Omental fat pad (tissue), 4 donors: ENCODE results near the gene DNAJC1. TPM values are rescaled to one million over a fixed set of nuclear protein-coding genes. Genes with fewer than 3 reads are reported as not detected.

Experiments
- ATAC-seq: fragments of 150-250 bp; one replicate; pipeline ENCODE4 v1.9.1; 2016; ENCODE audit warnings: mild to moderate bottlenecking, moderate library complexity; ENCODE audit not compliant: low FRiP score
- DNase-seq: peaks from one replicate; pipeline ENCODE4 v3.0.0-alpha.2; 2019; ENCODE audit warnings: low spot score
- total RNA-seq, 4 donors: library from RNA; depleted of rRNA; stranded (reverse); fragments of >200 nt; gene quantifications; one replicate each; pipeline ENCODE4 v1.1.0, GENCODE V29; 2016
- TF ChIP-seq, protein P1 (sequence below), 3 donors: fragments of 450-650 bp; IDR thresholded peaks; one replicate each; pipeline ENCODE4 v1.5.1; 2016 to 2017; ENCODE audit warnings: antibody characterized with exemption in 3 of 3, mild to moderate bottlenecking in 3 of 3, moderate library complexity in 2 of 3

The DNAJC1 gene
- total RNA-seq, 4 donors from 2014 or later = 69.5 to 119 (median 89.8) TPM

- no peak for DNase-seq
- no peak for ATAC-seq
- TF ChIP-seq, protein P1, sequence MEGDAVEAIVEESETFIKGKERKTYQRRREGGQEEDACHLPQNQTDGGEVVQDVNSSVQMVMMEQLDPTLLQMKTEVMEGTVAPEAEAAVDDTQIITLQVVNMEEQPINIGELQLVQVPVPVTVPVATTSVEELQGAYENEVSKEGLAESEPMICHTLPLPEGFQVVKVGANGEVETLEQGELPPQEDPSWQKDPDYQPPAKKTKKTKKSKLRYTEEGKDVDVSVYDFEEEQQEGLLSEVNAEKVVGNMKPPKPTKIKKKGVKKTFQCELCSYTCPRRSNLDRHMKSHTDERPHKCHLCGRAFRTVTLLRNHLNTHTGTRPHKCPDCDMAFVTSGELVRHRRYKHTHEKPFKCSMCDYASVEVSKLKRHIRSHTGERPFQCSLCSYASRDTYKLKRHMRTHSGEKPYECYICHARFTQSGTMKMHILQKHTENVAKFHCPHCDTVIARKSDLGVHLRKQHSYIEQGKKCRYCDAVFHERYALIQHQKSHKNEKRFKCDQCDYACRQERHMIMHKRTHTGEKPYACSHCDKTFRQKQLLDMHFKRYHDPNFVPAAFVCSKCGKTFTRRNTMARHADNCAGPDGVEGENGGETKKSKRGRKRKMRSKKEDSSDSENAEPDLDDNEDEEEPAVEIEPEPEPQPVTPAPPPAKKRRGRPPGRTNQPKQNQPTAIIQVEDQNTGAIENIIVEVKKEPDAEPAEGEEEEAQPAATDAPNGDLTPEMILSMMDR (IDR thresholded peaks at IDR 0.05) = no peak
Measured at GRCh38 chr10:21801609-21802008, 201.9 kb downstream of the DNAJC1 start.

DNA sequence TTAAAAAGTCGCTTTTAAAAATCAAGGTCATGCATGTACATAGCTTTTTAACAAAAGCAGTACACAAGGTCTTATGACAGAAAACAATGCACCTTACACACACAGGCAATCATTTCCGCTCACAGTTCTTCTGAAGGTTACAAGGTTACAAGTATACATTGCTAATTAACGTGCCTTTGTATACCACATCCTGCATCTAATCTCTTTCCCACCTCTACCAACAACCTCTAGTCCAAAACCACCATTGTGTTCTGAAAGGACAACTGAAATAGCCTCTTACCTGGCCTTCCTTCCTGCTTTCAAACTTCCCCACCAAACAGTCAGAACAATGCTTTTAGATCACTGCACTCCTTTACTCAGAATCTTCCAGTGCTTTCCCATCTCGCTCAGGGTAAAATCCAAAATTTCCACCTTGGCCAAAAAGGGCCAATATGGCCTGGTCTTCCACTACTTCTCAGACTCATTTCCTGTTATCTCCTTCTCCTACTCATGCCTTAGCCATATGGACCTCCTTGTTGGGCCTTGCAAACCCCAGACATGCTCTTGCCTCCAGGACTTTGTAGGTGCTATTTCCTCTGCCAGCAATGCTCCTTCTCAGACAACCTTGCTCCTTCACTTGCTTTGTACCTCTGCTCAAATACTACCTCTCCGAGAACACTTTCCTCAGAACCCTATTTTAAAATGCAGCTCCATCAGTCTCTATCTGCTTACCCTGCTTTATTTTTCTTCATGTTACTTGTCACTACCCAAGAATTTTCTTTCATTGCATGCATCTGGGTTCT, 205.4 kb downstream of the DNAJC1 start:
- no peak for DNase-seq
- TF ChIP-seq, protein P1 (IDR thresholded peaks at IDR 0.05) = no peak
- ATAC-seq = no peak

GRCh38 chr10:21797533-21797932, 206.0 kb downstream of the DNAJC1 start:
- TF ChIP-seq, protein P1 (IDR thresholded peaks at IDR 0.05) = no peak
- no peak for DNase-seq
- no peak for ATAC-seq

GRCh38 chr10:21791276-21791675, 212.3 kb downstream of the DNAJC1 start:
- TF ChIP-seq, protein P1 (IDR thresholded peaks at IDR 0.05) = no peak
- ATAC-seq = no peak
- DNase-seq = no peak

DNA sequence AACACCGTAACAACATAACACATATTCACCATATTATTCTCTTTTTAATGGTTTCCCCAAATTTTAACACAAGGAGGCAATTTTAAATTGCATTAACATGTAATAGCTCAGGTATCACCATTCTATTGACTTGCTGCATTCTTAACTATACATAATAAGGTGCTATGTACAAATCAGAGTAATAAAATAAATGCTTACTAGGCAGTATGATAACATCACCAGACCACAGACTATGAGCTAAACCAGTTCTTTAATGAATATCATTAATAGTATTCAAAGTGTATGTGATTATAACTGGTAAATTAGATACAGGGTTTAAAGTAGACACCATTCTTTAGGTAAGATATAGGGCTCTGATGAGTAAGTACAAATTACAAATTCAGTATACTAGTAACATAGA, 226.6 kb downstream of the DNAJC1 start:
- TF ChIP-seq, protein P1 (IDR thresholded peaks at IDR 0.05) = no peak

GRCh38 chr10:21771219-21771618, 232.3 kb downstream of the DNAJC1 start:
- TF ChIP-seq, protein P1 (IDR thresholded peaks at IDR 0.05) = no peak
- ATAC-seq (no peak), DNase-seq (no peak)

More for the DNA sequence above, 226.6 kb downstream of the DNAJC1 start:
- ATAC-seq (no peak), DNase-seq (no peak)

- DNase-seq = no peak
- no peak for ATAC-seq
- TF ChIP-seq, protein P1 (IDR thresholded peaks at IDR 0.05) = no peak
Measured at GRCh38 chr10:21769041-21769440, 234.5 kb downstream of the DNAJC1 start.
